ENCODE results near the gene EML1.

EML1 gene

DNA sequence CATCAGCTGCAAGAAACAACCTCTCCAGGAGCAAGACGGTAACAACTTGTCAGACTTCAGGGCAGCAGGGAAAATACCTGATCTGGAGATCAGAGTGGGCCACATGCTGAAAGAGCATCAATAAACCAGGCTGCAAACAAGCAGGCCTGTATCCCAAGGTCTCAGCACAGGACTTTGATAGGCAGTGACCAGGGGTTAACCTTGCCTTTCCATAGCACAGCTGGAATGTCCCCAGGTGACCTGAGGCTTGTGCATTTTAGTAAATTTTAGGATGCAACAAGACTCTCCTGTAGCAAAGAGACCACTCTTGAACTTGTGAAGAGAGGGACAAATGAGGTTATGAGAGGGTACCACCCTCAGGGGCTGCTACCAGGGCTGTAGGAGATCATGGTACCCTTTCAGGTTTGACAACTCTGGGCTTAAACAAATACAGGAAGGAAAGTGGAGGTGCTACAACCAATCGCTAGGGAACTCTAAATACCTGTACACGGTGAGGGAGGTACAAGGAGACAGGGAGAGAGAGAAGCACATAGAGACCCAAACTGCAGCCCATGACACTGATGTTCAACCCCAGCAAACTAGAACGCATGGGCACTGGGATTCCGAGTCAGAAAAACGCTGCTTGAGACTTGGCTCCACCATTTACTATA lies 176.6 kb downstream of the EML1 start:
- in situ Hi-C loops (cut with MboI; ENCODE audit: low pct_unique_long_range_greater_than_20kb, low sequenced_read_pairs, unreplicated experiment) = no loop called here
- DNase-seq (ENCODE audit: low spot score) = no peak
- no peak for TF ChIP-seq CTCF (IDR thresholded peaks at IDR 0.05; ENCODE audit: extremely low read depth, insufficient read depth, missing control alignments)

DNA sequence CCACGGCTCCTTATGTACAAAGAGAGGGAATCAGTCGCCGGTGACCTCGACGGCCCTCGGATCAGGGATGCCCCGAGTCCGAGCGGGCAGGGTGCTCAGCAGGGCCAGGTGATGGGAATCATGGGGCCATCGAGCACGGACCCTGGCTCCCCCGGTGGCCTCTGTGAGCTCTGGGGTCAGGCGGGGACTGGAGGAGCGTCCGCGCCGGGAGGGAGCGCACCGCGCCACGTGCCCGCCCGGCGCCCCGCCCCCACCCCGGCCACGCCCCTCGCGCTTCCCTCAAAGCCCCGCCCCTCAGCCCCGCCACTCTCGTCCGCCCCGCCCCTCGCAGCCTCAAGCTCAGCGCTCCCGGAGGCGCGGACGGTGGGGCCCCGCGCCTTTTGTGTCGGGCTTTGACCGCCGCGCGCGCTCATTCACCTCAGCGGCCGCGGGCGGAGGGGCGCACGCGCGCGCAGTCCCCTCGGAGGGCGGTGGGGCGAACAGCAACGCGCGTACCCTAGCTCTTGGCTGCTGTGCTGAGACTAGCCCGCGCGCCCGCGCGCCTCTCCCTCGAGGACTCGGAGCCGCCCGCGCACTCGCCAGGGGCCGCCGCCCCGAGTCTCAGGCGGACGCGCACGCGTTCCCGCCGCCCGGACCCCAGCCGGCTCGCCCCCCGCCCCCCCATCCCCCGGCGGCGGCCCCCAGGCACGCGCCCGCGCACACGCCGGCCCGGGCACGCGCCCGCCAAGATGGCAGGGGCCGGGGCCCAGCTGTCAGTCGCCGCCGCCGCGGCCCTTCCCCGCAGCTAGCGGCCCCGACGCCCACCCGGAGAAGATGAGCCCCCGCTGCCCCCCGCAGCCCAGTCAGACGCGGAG lies 178.1 kb downstream of the EML1 start:
- in situ Hi-C loops (cut with MboI; ENCODE audit: low pct_unique_long_range_greater_than_20kb, low sequenced_read_pairs, unreplicated experiment) = no loop called here
- TF ChIP-seq CTCF (IDR thresholded peaks at IDR 0.05; ENCODE audit: extremely low read depth, insufficient read depth, missing control alignments) = no peak
- DNase-seq (ENCODE audit: low spot score) = peak; percentile 88

GRCh38 chr14:99971941-99972747 lies 178.9 kb downstream of the EML1 start:
- in situ Hi-C loops (cut with MboI; ENCODE audit: low pct_unique_long_range_greater_than_20kb, low sequenced_read_pairs, unreplicated experiment) = no loop called here
- DNase-seq (ENCODE audit: low spot score) = no peak
- no peak for TF ChIP-seq CTCF (IDR thresholded peaks at IDR 0.05; ENCODE audit: extremely low read depth, insufficient read depth, missing control alignments)

GRCh38 chr14:99972748-99973466 lies 179.7 kb downstream of the EML1 start:
- TF ChIP-seq CTCF (IDR thresholded peaks at IDR 0.05; ENCODE audit: extremely low read depth, insufficient read depth, missing control alignments) = no peak
- no peak for DNase-seq (ENCODE audit: low spot score)
- in situ Hi-C loops (cut with MboI; ENCODE audit: low pct_unique_long_range_greater_than_20kb, low sequenced_read_pairs, unreplicated experiment) = no loop called here

GRCh38 chr14:99975190-99975589 lies 182.0 kb downstream of the EML1 start:
- TF ChIP-seq CTCF (IDR thresholded peaks at IDR 0.05; ENCODE audit: extremely low read depth, insufficient read depth, missing control alignments) = no peak
- DNase-seq (ENCODE audit: low spot score) = no peak
- in situ Hi-C loops (cut with MboI; ENCODE audit: low pct_unique_long_range_greater_than_20kb, low sequenced_read_pairs, unreplicated experiment) = no loop called here

- TF ChIP-seq CTCF (IDR thresholded peaks at IDR 0.05; ENCODE audit: extremely low read depth, insufficient read depth, missing control alignments) = no peak
- no peak for DNase-seq (ENCODE audit: low spot score)
- in situ Hi-C loops (cut with MboI; ENCODE audit: low pct_unique_long_range_greater_than_20kb, low sequenced_read_pairs, unreplicated experiment) = no loop called here
Observed at GRCh38 chr14:99976021-99976420, 182.8 kb downstream of the EML1 start.

Data from GM13977 (cell line).